HepG2 (cell line): ENCODE data around the gene CDK5RAP1. TPM values are rescaled to one million over a fixed set of nuclear protein-coding genes. Genes with fewer than 3 reads are reported as not detected.
A peak's percentile ranks its signal among the peaks of the same experiment; 100 is the strongest.

Experiments used
- ATF4 ChIP-seq, 2 experiments: fragments of 450-650 bp in 1 of 2; sonication (generic) in 1 of 2; formaldehyde crosslinking; IDR thresholded peaks; 2 replicates each; pipeline versions ENCODE4 v1.5.0 to v1.8.0; 2020 to 2022; ENCODE audit warnings: mild to moderate bottlenecking in 1 of 2, missing genetic modification reagents in 1 of 2
- EED ChIP-seq: sonication (generic); formaldehyde crosslinking; IDR thresholded peaks from 2 replicates; pipeline ENCODE4 v1.5.0; 2020; ENCODE audit warnings: mild to moderate bottlenecking, missing genetic modification reagents
- FUBP1 ChIP-seq: sonication (generic); formaldehyde crosslinking; IDR thresholded peaks from 2 replicates; pipeline ENCODE4 v1.5.1; 2020; ENCODE audit warnings: missing genetic modification reagents, mild to moderate bottlenecking, borderline replicate concordance
- GABPB1 ChIP-seq: IDR thresholded peaks from 2 replicates; pipeline ENCODE4 v1.6.1; 2016; ENCODE audit warnings: mild to moderate bottlenecking, missing genetic modification reagents, moderate library complexity, missing compliant biosample characterization
- GATA4 ChIP-seq: sonication (generic); IDR thresholded peaks from 2 replicates; pipeline ENCODE4 v1.6.1; 2016; ENCODE audit warnings: antibody characterized with exemption, low read depth, borderline replicate concordance
- GMEB2 ChIP-seq: IDR thresholded peaks from 2 replicates; pipeline ENCODE4 v1.6.1; 2016; ENCODE audit warnings: missing biosample characterization, missing genetic modification reagents, low read depth
- HES4 ChIP-seq: sonication (generic); formaldehyde crosslinking; IDR thresholded peaks from 2 replicates; pipeline ENCODE4 v1.9.0; 2021; ENCODE audit warnings: mild to moderate bottlenecking, missing genetic modification reagents, borderline replicate concordance
- LBX2 ChIP-seq: sonication (generic); formaldehyde crosslinking; IDR thresholded peaks from 2 replicates; pipeline ENCODE4 v1.5.0; 2020; ENCODE audit warnings: missing genetic modification reagents, mild to moderate bottlenecking, borderline replicate concordance
- PHF5A ChIP-seq: IDR thresholded peaks from one replicate; pipeline ENCODE4 v1.6.1; 2018; ENCODE audit warnings: low read depth, missing genetic modification reagents; ENCODE audit not compliant: unreplicated experiment
- RAD21 ChIP-seq: fragments of 450-650 bp; formaldehyde crosslinking; IDR thresholded peaks from 2 replicates; pipeline ENCODE4 v1.5.0; 2020; ENCODE audit warnings: mild to moderate bottlenecking
- SMARCC2 ChIP-seq: fragments of 450-650 bp; IDR thresholded peaks from 2 replicates; pipeline ENCODE4 v1.6.1; 2017; ENCODE audit warnings: antibody characterized with exemption, mild to moderate bottlenecking
- SNAPC5 ChIP-seq: sonication (generic); formaldehyde crosslinking; IDR thresholded peaks from 2 replicates; pipeline ENCODE4 v1.8.1; 2023; ENCODE audit warnings: mild to moderate bottlenecking, missing genetic modification reagents, borderline replicate concordance
- ZBTB39 ChIP-seq: sonication (generic); formaldehyde crosslinking; IDR thresholded peaks from 2 replicates; pipeline ENCODE4 v1.5.0; 2020; ENCODE audit warnings: missing genetic modification reagents
- ZEB1 ChIP-seq: IDR thresholded peaks from 2 replicates; pipeline ENCODE4 v1.6.1; 2012; ENCODE audit warnings: mild to moderate bottlenecking, low read depth, inconsistent platforms; ENCODE audit not compliant: insufficient replicate concordance
- ZFP36L1 ChIP-seq: sonication (generic); formaldehyde crosslinking; IDR thresholded peaks from 2 replicates; pipeline ENCODE4 v1.8.0; 2022; ENCODE audit warnings: mild to moderate bottlenecking, missing genetic modification reagents, moderate library complexity
- ZNF260 ChIP-seq: sonication (generic); formaldehyde crosslinking; IDR thresholded peaks from 2 replicates; pipeline ENCODE4 v1.4.0; 2020; ENCODE audit warnings: missing genetic modification reagents, low read depth, mild to moderate bottlenecking, borderline replicate concordance
- ZNF281 ChIP-seq: sonication (generic); formaldehyde crosslinking; IDR thresholded peaks from 2 replicates; pipeline ENCODE4 v1.4.0; 2020; ENCODE audit warnings: missing genetic modification reagents, borderline replicate concordance
- ZNF761 ChIP-seq: sonication (generic); formaldehyde crosslinking; conservative IDR thresholded peaks from 2 replicates; pipeline ENCODE4 v1.4.0; 2020; ENCODE audit warnings: mild to moderate bottlenecking, missing genetic modification reagents
- ZNF850 ChIP-seq: sonication (generic); formaldehyde crosslinking; conservative IDR thresholded peaks from 2 replicates; pipeline ENCODE4 v1.9.0; 2021; ENCODE audit warnings: mild to moderate bottlenecking, missing genetic modification reagents
- polyA plus RNA-seq, 8 experiments: library from polyadenylated mRNA; depleted of rRNA in 3 of 8; stranded (reverse) in 7 of 8; unstranded in 1 of 8; fragments of >200 nt; fragmentation: Illumina TruSeq in 4 of 8; extraction: Trizol in 4 of 8; gene quantifications; 2 replicates each; pipeline versions ENCODE4 v1.2.1 to v1.2.3, GENCODE V29; 2011 to 2016; ENCODE audit warnings: low read depth in 4 of 8, missing spikeins in 1 of 8, mixed read lengths in 1 of 8; ENCODE audit not compliant: insufficient read depth in 1 of 8
- total RNA-seq, 5 experiments: library from RNA; depleted of rRNA; stranded (reverse); fragments of >200 nt; fragmentation: Illumina TruSeq; extraction: Trizol; gene quantifications; 2 replicates each; pipeline ENCODE4 v1.2.3, GENCODE V29; 2016; ENCODE audit warnings: low read depth in 1 of 5

Gene CDK5RAP1
- total and polyA plus RNA-seq, 2 of the 13 experiments (the other 11 are each of a cell fraction or from before 2014, with no cell fraction given), result 53.6 to 98.2 TPM

GRCh38 chr20:33339515-33340058 lies 61.7 kb downstream of the CDK5RAP1 start (continued):
- TF ChIP-seq EED (no peak), ZBTB39 (CRISPR knock-in tag) (peak; percentile 60; the same call in 1 of the 2 replicates), ZFP36L1 (CRISPR knock-in tag) (no peak), GATA4 (peak; percentile 78), HES4 (CRISPR knock-in tag) (no peak), SNAPC5 (0 out of 2 replicates have a peak, but pooled peaks have one; percentile 16), ZNF281 (CRISPR knock-in tag) (peak; percentile 20; the same call in 1 of the 2 replicates), GMEB2 (no peak), ZNF761 (CRISPR knock-in tag) (no peak), ZEB1 (peak; percentile 54), ZNF850 (CRISPR knock-in tag) (no peak), GABPB1 (CRISPR knock-in tag) (peak; percentile 53), LBX2 (CRISPR knock-in tag) (no peak), SMARCC2 (no peak), RAD21 (CRISPR knock-in tag) (no peak), PHF5A (CRISPR knock-in tag) (no peak), ATF4 (CRISPR knock-in tag; IDR thresholded peaks at IDR 0.05) (no peak), ZNF260 (CRISPR knock-in tag) (no peak), FUBP1 (no peak)
